HG03558 (cell line): ENCODE measurements around the gene ACVR1B.

ENCODE experiments used
- ATAC-seq: cut with Tn5 transposase; IDR thresholded peaks from one replicate; pipeline ENCODE4 v1.9.1; 2021; ENCODE audit warnings: moderate number of reproducible peaks; ENCODE audit not compliant: unreplicated experiment; ENCODE audit errors: extremely low read depth

Gene ACVR1B

DNA sequence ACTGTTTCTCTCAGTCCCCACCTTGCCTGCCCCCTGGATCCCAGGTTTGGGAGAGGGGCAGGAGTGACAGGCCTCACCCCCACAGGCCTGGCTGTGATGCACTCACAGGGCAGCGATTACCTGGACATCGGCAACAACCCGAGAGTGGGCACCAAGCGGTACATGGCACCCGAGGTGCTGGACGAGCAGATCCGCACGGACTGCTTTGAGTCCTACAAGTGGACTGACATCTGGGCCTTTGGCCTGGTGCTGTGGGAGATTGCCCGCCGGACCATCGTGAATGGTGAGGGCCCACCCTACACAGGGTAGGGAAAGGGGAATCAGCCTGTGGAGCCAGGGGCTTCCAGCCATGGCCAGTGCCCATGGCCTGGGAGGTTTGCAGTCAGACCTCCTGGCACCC is 35.5 kb upstream of the ACVR1B start:
- ATAC-seq, result no peak

DNA sequence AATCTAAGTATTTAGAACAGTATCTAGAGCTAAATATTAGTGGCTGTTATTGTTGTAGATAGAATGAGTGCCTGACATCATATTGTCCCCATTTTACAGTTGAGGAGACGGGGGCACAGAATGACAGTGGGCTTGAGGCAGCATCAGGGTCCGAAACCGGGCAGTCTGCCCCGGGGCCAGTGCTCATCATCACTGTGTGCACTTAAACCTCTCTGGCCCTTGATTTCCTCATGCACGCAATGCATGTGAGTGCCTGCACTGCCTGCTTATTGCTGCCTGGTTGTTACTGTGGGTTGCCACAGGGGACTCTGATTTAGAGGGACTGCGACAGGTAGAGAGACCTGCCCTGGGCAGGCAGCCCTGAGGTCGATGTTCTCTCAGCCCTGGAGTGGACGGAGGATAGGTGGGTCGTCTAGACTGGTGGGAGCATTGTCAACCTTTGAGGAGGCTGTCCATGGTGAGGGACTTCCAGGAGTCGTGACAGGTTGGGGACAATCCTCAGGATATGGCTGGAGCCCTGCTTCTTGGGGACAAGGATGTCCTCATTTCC is 34.4 kb upstream of the ACVR1B start:
- ATAC-seq, result no peak

DNA sequence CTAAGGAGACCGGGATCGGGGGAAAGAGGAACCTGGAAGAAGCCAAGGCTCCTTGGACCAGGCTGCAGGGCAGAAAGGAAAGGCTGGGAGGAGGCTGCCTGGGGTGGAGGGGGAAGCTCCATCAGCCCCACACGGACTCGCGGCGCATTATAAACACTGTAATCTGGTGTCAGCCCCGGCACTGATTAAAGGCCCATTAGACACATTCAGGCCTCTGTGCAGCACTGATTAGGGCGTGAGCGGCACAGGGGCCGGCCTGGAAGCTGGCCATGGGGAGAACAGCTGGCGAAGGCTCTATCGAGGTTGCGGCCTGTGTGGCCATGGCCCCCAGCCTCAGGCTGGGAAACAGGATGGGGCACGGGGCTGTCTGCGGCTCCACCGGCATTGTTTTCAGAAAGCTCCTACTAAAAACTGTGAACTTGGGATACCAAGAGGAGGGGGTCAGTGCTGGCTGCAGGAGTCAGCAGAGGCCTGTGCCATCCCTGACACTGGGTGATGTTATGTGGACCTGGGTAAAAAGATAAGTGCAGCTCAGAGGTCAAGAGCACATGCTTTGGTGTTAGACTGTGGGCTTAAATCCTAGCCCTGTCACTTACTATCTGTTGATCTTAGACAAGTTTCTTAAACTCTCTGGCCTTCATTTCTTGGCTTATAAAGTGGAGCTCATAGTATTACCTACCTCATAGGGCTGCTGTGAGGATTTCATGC is 33.6 kb upstream of the ACVR1B start:
- no peak for ATAC-seq

DNA sequence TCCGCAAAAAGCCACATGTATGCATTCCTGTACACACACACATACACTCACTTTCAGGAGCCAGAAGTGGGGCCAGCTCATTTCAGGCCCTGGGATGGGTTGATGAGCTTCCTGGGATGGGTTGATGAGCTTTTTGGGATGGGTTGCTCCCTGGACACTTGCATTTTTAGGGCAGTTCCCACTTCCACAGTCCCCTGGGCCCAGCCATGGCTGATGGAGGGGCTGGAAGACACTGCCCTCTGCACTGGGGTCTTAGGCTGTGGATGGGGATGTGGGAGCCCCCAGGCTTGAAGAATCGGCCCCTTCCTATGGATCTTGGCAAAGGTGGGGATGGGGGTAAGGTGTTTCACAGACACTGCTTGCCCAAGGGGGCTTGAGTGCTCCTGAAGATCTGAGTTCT is 31.5 kb upstream of the ACVR1B start:
- no peak for ATAC-seq

- no peak for ATAC-seq
These were observed 30.3 kb upstream of the ACVR1B start for GRCh38 chr12:51921017-51921725.

DNA sequence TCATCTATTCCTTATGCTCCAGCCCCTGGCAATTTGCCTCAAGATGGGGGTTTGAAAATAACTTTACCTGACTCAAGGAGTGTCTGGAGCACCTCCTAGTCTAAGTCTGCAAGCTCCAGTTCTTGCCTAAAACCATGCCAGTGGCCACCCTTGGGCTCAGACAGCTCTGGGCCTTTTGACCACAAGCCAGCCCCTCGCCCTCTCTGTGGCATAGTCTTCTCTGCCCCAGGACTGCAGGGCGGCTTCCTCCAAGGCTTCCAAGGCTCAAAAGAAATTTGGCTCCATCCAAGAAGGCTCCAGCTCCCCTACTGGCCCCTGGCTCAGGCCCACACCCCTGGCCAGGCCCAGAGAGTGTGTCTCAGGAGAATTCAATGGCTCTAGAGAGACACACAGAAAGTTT is 29.4 kb upstream of the ACVR1B start:
- ATAC-seq, result no peak

GRCh38 chr12:51922762-51923505 is 28.6 kb upstream of the ACVR1B start:
- ATAC-seq, result no peak

DNA sequence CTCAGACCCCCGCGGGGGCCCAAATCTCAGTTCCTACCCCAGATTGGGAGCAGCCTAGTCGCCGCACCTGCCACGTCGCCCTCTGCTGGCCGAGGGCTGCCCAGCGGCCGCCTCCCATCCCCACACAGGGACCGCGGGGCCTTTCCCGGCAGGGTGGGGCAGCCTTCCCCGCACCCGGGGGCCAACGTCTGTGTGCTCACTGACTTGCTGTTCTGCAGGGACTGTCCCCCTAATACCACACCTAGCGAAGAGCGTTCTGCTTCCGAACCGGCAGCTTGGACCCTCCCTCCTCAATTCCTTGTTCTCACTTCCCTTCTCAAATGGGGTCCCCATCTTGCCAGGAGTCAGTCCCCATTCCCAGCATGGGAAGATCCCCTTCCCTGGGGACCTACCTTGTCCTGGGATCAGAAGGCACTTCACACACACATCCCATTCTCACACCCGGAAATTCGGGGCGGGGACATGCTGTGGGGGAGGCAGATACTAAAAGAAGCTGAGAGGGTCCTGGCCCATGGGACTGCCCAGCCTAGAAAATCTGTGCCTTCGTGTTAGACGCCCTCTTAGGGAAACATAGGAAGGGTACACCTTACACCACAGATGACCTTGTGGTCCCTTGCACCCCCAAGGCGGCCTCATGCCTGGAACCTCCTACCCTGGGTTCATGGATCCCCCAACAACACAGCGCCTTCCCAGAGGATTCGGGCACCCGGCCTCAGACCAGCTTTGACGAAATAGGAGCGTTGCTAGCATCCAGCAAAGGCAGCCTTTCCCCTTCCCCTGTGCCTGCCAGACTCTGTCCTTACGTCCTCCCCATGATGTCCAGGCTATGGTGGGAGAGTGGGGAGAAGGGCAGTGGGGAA is 27.8 kb upstream of the ACVR1B start:
- no peak for ATAC-seq

DNA sequence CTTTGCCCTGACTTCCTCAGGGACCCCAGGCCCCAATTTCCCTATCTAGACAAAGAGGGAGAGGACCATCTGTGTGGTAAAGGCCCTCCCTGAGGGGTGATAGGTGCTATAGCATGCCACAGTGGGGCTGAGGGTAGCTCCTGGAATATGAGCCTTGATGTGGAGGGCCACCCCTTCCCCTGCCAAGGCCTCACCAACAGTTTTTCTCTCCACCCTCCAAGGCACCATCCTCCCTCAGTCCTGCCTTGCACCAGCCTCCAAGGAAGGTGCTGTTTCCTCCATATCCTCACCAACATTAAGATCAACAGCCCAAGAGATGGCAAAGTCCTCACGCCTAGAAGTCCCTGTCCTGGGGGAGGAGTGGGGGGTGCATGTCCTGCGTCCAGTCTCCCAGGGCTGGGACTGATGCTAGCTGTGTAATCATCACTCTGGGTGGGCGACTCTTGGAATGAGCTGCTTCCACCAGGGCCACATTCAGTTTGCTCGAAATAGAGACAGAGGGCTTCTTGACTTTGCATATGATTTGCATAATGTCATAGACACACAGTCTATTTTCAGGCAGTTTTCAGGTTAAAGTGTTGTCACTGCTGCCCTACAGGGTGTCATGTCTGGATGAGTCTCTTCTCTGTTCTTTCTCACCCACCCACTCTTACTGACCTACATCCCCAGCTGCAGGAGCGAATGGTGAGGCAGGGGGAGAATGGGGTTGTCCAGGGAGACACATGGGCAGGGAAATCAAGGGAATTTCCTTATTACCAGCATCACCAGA is 26.8 kb upstream of the ACVR1B start:
- ATAC-seq, result no peak

- no peak for ATAC-seq
These were observed 26.0 kb upstream of the ACVR1B start for GRCh38 chr12:51925346-51926063.

DNA sequence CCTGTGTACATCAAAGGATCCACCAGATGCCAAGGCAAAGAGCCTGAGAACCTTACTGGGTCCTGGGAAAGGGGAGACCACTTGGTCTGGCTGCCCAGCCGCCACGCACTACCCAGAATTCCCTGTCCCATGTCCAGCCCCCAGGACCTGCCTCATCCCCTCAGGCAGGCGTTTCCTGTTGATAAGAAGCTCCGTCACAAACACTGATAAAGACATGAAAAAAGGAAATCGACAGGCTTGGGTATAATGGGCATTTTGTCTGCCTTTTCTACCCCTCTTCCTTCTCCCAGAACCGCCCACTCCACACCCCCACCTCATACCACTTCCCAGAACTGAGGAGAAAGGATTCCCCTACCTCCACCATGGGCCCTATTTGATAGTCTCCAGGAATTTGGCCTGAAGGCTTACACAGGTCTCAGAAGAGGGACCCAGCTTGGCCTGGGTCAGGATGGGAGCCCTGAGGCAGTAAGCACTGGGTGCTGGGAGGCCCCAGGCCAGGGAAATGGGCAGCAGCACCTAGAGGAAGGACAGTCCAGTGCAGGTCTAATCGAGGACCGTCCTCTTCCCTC is 25.4 kb upstream of the ACVR1B start:
- ATAC-seq, result no peak

GRCh38 chr12:51926718-51927117 is 24.8 kb upstream of the ACVR1B start:
- no peak for ATAC-seq

DNA sequence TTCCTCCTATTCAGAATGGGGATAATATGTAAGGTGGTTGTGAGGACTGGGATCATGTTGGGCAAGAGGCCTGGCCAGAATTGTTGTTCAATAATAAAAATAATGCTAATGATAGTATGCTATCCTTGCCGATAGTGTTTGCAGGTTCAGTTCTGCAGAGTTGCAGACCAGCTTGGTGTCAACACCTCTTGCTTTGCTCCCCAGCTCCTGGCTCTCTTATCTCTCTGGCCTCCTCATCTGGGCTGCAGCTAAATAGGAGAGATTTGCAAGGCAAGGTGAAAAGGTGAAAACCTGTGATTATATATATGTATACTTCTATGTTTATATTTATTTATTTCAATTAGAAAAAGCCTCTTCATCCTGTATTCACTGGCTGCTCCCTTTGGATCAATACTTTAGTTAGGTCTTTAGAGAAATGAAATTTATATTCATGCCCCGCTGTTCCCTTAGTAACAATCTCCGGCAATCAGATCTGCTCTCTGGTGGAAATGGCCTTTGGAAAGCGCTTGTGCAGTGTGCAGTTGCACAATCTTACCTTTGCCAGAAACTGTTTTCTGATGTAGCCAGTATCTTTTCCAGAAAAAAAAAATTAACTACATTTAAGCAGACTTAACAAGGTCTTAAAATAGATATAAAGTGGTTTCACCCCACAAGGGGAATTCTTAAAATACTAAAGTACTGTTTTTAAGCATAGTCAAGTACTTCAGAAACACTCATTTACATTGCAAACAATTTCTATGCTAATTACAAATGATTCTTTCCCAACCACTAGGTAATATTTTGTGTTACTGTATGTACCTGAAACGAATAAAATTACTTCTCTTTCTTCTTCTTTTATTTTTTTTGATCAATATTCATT is 19.1 kb upstream of the ACVR1B start:
- no peak for ATAC-seq

- ATAC-seq, result no peak
These were observed 17.4 kb upstream of the ACVR1B start for GRCh38 chr12:51934080-51934479.

GRCh38 chr12:51937926-51938325 is 13.6 kb upstream of the ACVR1B start:
- ATAC-seq, result no peak

DNA sequence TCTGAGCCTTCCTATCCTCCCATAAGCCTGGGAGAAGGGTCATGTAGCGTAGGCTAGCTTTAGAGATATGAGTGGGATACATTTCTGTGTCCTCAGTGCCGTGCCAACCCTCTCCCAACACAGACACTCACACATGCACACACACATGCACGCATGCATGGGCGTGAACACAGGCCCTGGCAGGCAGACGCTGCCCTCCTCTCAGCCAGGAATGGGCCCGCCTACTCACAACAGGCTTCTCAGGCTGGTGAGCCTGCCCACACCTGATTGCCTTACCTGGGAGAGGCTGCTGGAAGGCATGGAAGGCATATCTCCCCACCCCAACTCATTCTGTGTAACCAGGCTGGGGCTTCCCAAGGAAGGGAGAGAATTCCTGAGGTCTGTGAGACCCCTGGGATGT is 12.8 kb upstream of the ACVR1B start:
- no peak for ATAC-seq

GRCh38 chr12:51941011-51941581 is 10.4 kb upstream of the ACVR1B start:
- ATAC-seq, result no peak
